Coronary artery (tissue), 2 donors: ENCODE data around the gene TNFAIP8L3.
A peak's percentile ranks its signal among the peaks of the same experiment; 100 is the strongest.

Experiments used
- DNase-seq: peaks from one replicate; pipeline ENCODE4 v3.0.0-alpha.2; 2017; ENCODE audit warnings: low spot score
- H3K27ac ChIP-seq, 2 donors: fragments of 200-600 bp; sonication (generic); one replicate each; pipeline ENCODE4 v1.5.1; 2016 to 2019
- H3K4me3 ChIP-seq: fragments of 200-600 bp; sonication (generic); 2 replicates; pipeline ENCODE4 v1.5.1; 2016; ENCODE audit warnings: mild to moderate bottlenecking, moderate library complexity
- CTCF ChIP-seq: fragments of 200-600 bp; sonication (generic); IDR thresholded peaks from one replicate; pipeline ENCODE4 v1.5.1; 2019; ENCODE audit warnings: antibody characterized with exemption

Gene TNFAIP8L3

GRCh38 chr15:51030649-51031316, 63.9 kb downstream of the TNFAIP8L3 start:
- H3K27ac ChIP-seq: peak overlapping the region; percentile 75 to 84
- no peak for DNase-seq
- TF ChIP-seq CTCF: no peak
- H3K4me3 ChIP-seq: no peak overlapping the region

DNA sequence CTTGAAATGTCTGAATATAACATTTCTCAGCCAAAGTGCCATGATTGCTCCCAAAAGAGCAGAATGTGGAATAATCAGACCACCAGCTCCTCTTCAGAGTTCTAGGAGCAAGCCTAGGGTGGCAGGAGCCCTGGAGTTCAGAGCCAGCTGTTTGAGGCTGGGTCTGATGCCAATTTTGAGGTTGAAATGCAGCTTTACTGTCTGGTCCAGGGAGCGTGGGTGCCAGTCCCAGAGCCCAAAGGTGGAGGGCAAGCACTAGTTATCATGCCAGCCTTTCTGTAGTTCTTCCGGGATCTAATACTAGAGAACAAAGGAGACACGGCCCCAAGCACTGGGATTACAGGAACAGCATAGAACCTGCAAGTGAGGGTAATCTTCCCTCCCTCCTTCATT, 69.3 kb downstream of the TNFAIP8L3 start:
- no peak overlapping the region for H3K4me3 ChIP-seq
- no peak overlapping the region for H3K27ac ChIP-seq
- TF ChIP-seq CTCF: no peak
- no peak for DNase-seq

DNA sequence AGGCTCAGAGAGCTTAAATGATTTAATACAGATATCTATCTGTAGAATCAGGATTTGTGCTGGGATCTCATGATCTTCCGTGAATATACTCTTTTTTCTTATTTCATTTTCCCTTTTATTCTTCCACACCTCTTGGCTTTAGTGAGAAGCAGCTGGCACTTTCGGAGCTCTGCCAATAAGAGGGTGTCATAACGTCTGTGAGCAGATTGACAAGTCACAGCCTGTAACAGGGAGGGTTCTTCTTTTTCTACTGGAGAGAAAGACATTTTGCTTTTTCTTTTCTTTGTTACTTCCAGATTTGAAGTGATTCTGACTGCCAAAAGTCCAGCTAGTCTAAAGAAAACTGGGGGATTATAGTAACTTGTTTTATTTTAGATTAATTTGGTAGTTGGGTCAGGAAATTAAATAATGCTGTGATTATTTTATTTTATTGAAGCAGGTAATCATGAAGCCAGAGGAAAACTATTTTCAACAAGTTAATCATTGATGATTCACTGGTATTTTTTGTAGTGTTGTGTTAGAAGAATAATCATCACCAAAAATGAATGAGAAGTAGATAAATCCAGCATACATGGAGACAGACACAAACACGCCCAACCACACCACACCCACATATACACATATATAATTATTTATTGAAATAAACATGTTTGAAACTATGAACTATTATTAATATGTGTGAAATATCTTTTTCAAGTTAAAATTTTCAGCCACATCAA, 69.8 kb downstream of the TNFAIP8L3 start:
- no peak for TF ChIP-seq CTCF
- DNase-seq: no peak
- H3K4me3 ChIP-seq: no peak overlapping the region
- no peak overlapping the region for H3K27ac ChIP-seq

DNA sequence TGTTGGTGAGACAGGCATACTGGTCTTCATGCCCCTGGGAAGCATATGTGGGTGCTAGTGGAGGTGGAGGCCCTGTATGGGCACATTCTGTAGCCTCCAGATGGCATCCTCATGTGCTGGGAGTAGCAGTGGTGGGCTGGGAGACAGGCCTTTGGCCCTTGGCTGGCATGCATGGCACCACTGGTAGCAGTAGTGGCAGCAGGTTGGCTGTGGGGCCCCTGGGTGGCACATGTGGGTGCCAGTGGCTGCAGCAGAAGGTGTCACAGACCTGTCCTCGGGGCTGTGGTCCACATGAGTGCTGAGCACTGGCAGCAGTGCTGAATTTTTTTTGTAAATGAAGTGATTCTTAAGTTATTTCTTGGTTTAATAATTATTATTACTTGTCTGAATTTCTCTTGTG, 71.2 kb downstream of the TNFAIP8L3 start:
- Histone ChIP-seq H3K4me3 (no peak overlapping the region), H3K27ac (no peak overlapping the region)
- DNase-seq: no peak
- TF ChIP-seq CTCF: no peak

DNA sequence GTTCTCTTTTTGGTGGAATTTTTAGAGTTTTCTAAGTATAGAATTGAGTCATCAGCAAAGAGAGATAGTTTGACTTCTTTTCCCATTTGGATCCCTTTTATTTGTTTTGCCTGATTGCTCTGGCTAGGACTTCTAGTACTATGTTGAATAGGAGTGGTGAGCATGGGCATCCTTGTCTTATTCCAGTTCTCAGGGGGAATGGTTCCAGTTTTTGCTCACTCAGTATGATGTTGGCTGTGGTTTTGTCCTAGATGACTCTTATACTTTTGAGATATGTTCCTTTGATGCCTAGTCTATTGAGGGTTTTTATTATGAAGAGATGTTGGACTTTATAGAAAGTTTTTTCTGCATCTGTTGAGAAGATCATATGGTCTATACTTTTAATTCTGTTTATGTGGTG, 72.5 kb downstream of the TNFAIP8L3 start:
- Histone ChIP-seq H3K27ac (no peak overlapping the region), H3K4me3 (no peak overlapping the region)
- DNase-seq: no peak
- no peak for TF ChIP-seq CTCF

GRCh38 chr15:51016615-51017014, 78.1 kb downstream of the TNFAIP8L3 start:
- no peak for TF ChIP-seq CTCF
- DNase-seq: no peak
- Histone ChIP-seq H3K27ac (no peak overlapping the region), H3K4me3 (no peak overlapping the region)

GRCh38 chr15:51011212-51011611, 83.5 kb downstream of the TNFAIP8L3 start:
- DNase-seq: no peak
- no peak for TF ChIP-seq CTCF
- H3K4me3 ChIP-seq: no peak overlapping the region
- H3K27ac ChIP-seq: no peak overlapping the region
